GM12892 (cell line): ENCODE measurements around the gene HLF.

Experiments
- POLR2A ChIP-seq: IDR thresholded peaks from 2 replicates; pipeline ENCODE4 v1.6.1; 2011; ENCODE audit warnings: low read depth, low read length, control low read depth
- POLR2AphosphoS5 ChIP-seq: IDR thresholded peaks from 2 replicates; pipeline ENCODE4 v1.6.1; 2011; ENCODE audit warnings: low read depth, low read length, control low read depth
- TAF1 ChIP-seq: IDR thresholded peaks from 2 replicates; pipeline ENCODE4 v1.6.1; 2011; ENCODE audit warnings: low read depth, mild to moderate bottlenecking, control low read depth, low read length, borderline replicate concordance

DNA sequence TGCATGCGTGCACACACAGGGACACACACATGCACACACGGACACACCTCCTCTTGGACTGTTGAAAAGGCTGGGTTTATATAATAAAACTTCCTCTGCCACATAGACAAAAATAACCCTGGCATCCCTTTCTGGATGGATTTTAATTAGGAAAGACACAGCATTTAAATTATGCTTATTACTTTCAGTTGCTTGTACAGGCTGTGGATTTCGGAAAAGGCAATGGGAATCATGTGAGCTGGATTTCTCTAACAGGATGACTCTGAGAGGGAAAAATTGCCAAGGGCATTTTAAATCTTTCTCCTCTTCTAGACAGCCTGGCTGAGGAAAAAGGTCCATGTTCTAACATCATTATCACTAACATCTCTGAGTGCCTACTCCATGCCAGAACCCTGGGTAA lies 75.9 kb downstream of the HLF start:
- no peak for TF ChIP-seq POLR2A
- TF ChIP-seq POLR2AphosphoS5 = no peak
- no peak for TF ChIP-seq TAF1
